ENCODE results near the gene RUFY4. TPM values are rescaled to one million over a fixed set of nuclear protein-coding genes. Genes with fewer than 3 reads are reported as not detected.
"Not testable (repeated sequence)": the region's sequence is repeated elsewhere in the genome, so short reads cannot be mapped to it uniquely, and the experiment has no call there.

The RUFY4 gene
- total RNA-seq, 2 experiments from 2014 or later: 1.6 to 1.7 TPM

GRCh38 chr2:218095853-218096252 lies 26.8 kb downstream of the RUFY4 start:
- ATAC-seq (no peak), DNase-seq (no peak)
- intact Hi-C loops (cut with DNase I, micrococcal nuclease): no loop called here
- ChIA-PET POLR2A (no interaction called here), CTCF (interaction anchor here (0.6 kb wide), 2 partner anchors 21 to 1571 kb away, joined by 3 to 4 read pairs; no protein-coding TSS in a partner anchor)
- Mint-ChIP-seq H3K27ac (no peak overlapping the region), H3K9me3 (ENCODE audit: low read depth) (no peaks in the 10 kb centered on the region), H3K27me3 (peaks cover 3% of the 10 kb centered on the region), H3K4me3 (no peak overlapping the region), H3K36me3 (ENCODE audit: low read depth) (no peaks in the 10 kb centered on the region), H3K4me1 (no peaks in the 10 kb centered on the region)

- Mint-ChIP-seq H3K4me3 (no peak overlapping the region), H3K27ac (no peak overlapping the region), H3K4me1 (no peaks in the 10 kb centered on the region), H3K36me3 (ENCODE audit: low read depth) (no peaks in the 10 kb centered on the region), H3K27me3 (peaks cover 3% of the 10 kb centered on the region), H3K9me3 (ENCODE audit: low read depth) (no peaks in the 10 kb centered on the region)
- CTCF ChIA-PET: interaction anchor here (0.6 to 0.8 kb wide), 2 partner anchors 15 to 91 kb away, joined by 3 to 4 read pairs; no protein-coding TSS in a partner anchor
- POLR2A ChIA-PET: no interaction called here
- intact Hi-C loops (cut with DNase I, micrococcal nuclease): no loop called here
- DNase-seq: no peak
- no peak for ATAC-seq
These were observed 28.9 kb downstream of the RUFY4 start for GRCh38 chr2:218097975-218098374.

GRCh38 chr2:218108834-218109233 lies 39.8 kb downstream of the RUFY4 start:
- ATAC-seq; H3K9me3 Mint-ChIP-seq (ENCODE audit: low read depth); H3K4me1 Mint-ChIP-seq; intact Hi-C loops (cut with DNase I, micrococcal nuclease); DNase-seq; H3K27ac Mint-ChIP-seq; H3K36me3 Mint-ChIP-seq (ENCODE audit: low read depth); CTCF ChIA-PET; H3K4me3 Mint-ChIP-seq; POLR2A ChIA-PET: not testable (repeated sequence)
- peaks cover 26% of the 10 kb centered on the region for H3K27me3 Mint-ChIP-seq

- H3K4me3 Mint-ChIP-seq; CTCF ChIA-PET; intact Hi-C loops (cut with DNase I, micrococcal nuclease); ATAC-seq; H3K27me3 Mint-ChIP-seq; H3K4me1 Mint-ChIP-seq; H3K27ac Mint-ChIP-seq; H3K36me3 Mint-ChIP-seq (ENCODE audit: low read depth); DNase-seq; POLR2A ChIA-PET: not testable (repeated sequence)
- H3K9me3 Mint-ChIP-seq (ENCODE audit: low read depth): peaks cover 22% of the 10 kb centered on the region
These were observed 52.7 kb downstream of the RUFY4 start for GRCh38 chr2:218121789-218122188.

DNA sequence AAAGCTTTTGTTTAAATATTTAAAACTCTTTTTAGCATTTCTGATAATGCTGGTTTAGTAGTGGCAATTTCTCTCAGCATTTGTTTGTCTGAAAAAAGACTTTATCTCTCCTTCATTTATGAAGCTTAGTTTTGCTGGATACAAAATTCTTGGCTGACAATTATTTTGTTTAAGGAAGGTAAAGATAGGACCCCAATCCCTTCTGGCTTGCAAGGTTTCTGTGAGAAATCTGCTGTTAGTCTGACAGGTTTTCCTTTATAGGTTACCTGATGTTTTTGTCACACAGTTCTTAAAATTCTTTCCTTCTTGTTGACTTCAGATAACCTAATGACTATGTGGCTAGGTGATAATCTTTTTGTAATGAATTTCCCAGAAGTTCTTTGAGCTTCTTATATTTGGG lies 53.2 kb downstream of the RUFY4 start:
- POLR2A ChIA-PET; ATAC-seq; H3K4me1 Mint-ChIP-seq; CTCF ChIA-PET; intact Hi-C loops (cut with DNase I, micrococcal nuclease); H3K4me3 Mint-ChIP-seq; H3K27me3 Mint-ChIP-seq; H3K36me3 Mint-ChIP-seq (ENCODE audit: low read depth); DNase-seq; H3K27ac Mint-ChIP-seq: not testable (repeated sequence)
- H3K9me3 Mint-ChIP-seq (ENCODE audit: low read depth): peaks cover 21% of the 10 kb centered on the region

GRCh38 chr2:218123986-218124385 lies 54.9 kb downstream of the RUFY4 start:
- Mint-ChIP-seq H3K27ac (no peak overlapping the region), H3K36me3 (ENCODE audit: low read depth) (peaks cover under 1% of the 10 kb centered on the region), H3K9me3 (ENCODE audit: low read depth) (peaks cover 15% of the 10 kb centered on the region), H3K4me1 (peaks cover 9% of the 10 kb centered on the region), H3K4me3 (no peak overlapping the region), H3K27me3 (peaks cover 6% of the 10 kb centered on the region)
- POLR2A ChIA-PET: no interaction called here
- DNase-seq (no peak), ATAC-seq (no peak)
- CTCF ChIA-PET: interaction anchor here (0.7 to 0.8 kb wide), 2 partner anchors 12 to 50 kb away, joined by 3 read pairs; no protein-coding TSS in a partner anchor
- intact Hi-C loops (cut with DNase I, micrococcal nuclease): no loop called here

GRCh38 chr2:218125095-218125494 lies 56.0 kb downstream of the RUFY4 start:
- Mint-ChIP-seq H3K4me3 (no peak overlapping the region), H3K36me3 (ENCODE audit: low read depth) (no peaks in the 10 kb centered on the region), H3K4me1 (peaks cover 9% of the 10 kb centered on the region), H3K27me3 (peaks cover 6% of the 10 kb centered on the region), H3K27ac (no peak overlapping the region), H3K9me3 (ENCODE audit: low read depth) (peaks cover 15% of the 10 kb centered on the region)
- ATAC-seq (no peak), DNase-seq (no peak)
- POLR2A ChIA-PET: no interaction called here
- intact Hi-C loops (cut with DNase I, micrococcal nuclease): no loop called here
- CTCF ChIA-PET: no interaction called here

DNA sequence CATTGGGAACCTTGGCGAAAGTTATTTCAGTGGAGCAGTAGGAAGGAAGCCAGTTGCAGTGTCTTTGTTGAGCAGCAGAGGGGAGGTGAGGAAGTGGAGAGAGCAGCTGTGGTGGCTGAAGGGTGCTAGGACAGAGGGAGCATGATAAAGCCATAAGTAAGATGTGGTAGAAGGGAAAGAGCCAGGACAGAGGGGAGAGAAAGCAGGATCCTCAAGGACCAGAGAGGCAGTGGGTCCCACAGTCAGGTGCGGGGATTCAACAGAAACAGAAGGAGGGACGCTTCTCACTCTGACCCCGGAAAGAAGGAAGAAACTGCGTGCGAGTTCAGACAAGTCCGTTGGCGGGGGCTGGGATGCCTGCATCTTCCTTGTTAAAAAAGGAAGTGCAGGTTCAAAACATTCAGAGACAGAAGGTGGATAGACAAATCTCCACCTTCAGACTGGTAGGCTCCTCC lies 56.6 kb downstream of the RUFY4 start, which contains the start of gene CXCR2:
Gene CXCR2, plus strand, starts transcription at position 403 of the 455 bp plus-strand sequence. CDS start 8,774 bp downstream, outside the sequence.
- ChIA-PET CTCF (no interaction called here), POLR2A (no interaction called here)
- ATAC-seq (no peak), DNase-seq (no peak)
- Mint-ChIP-seq H3K4me3 (no peak within 1 kb of the TSS), H3K27me3 (peaks cover 6% of the 10 kb centered on the region), H3K36me3 (ENCODE audit: low read depth) (no peaks in the 10 kb centered on the region), H3K27ac (no peak within 1 kb of the TSS), H3K9me3 (ENCODE audit: low read depth) (peaks cover 15% of the 10 kb centered on the region), H3K4me1 (peaks cover 9% of the 10 kb centered on the region)
- intact Hi-C loops (cut with DNase I, micrococcal nuclease): no loop called here

- Mint-ChIP-seq H3K4me1 (peaks cover 9% of the 10 kb centered on the region), H3K4me3 (no peak overlapping the region), H3K27ac (no peak overlapping the region), H3K9me3 (ENCODE audit: low read depth) (peaks cover under 1% of the 10 kb centered on the region), H3K36me3 (ENCODE audit: low read depth) (no peaks in the 10 kb centered on the region), H3K27me3 (peaks cover 6% of the 10 kb centered on the region)
- CTCF ChIA-PET: no interaction called here
- DNase-seq (no peak), ATAC-seq (no peak)
- intact Hi-C loops (cut with DNase I, micrococcal nuclease): no loop called here
- POLR2A ChIA-PET: no interaction called here
These were observed 58.9 kb downstream of the RUFY4 start for GRCh38 chr2:218127929-218128455.

GRCh38 chr2:218128781-218129457 lies 59.9 kb downstream of the RUFY4 start:
- POLR2A ChIA-PET: no interaction called here
- ATAC-seq (no peak), DNase-seq (no peak)
- intact Hi-C loops (cut with DNase I, micrococcal nuclease): no loop called here
- H3K36me3 Mint-ChIP-seq (ENCODE audit: low read depth): no peaks in the 10 kb centered on the region
- CTCF ChIA-PET: no interaction called here
- H3K4me3 Mint-ChIP-seq: no peak overlapping the region
- peaks cover 6% of the 10 kb centered on the region for H3K27me3 Mint-ChIP-seq
- peaks cover 9% of the 10 kb centered on the region for H3K4me1 Mint-ChIP-seq
- H3K27ac Mint-ChIP-seq: no peak overlapping the region
- no peaks in the 10 kb centered on the region for H3K9me3 Mint-ChIP-seq (ENCODE audit: low read depth)

GRCh38 chr2:218129458-218130135 lies 60.5 kb downstream of the RUFY4 start:
- intact Hi-C loops (cut with DNase I, micrococcal nuclease): no loop called here
- Mint-ChIP-seq H3K27ac (no peak overlapping the region), H3K9me3 (ENCODE audit: low read depth) (no peaks in the 10 kb centered on the region), H3K4me3 (no peak overlapping the region), H3K27me3 (peaks cover 6% of the 10 kb centered on the region), H3K4me1 (peaks cover 9% of the 10 kb centered on the region), H3K36me3 (ENCODE audit: low read depth) (no peaks in the 10 kb centered on the region)
- DNase-seq (no peak), ATAC-seq (no peak)
- ChIA-PET CTCF (no interaction called here), POLR2A (no interaction called here)

DNA sequence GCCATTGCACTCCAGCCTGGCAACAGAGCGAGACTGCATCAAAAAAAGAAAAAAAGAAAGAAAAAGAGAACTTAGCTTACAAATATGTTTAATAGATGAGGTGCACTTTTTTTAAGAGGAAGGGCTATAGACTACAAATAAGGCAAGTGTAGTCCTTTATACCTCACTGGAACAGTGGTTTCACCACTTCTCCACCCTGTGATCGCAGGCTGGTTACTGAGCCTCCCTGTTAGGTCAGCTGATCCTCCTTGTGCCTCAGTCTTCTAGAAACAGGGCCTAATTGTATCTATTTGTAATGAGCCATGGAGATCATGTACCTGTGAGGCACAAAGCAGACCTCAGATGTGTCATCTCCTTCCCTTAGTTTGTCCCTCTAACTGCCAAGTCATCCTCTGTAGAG lies 61.3 kb downstream of the RUFY4 start:
- ChIA-PET CTCF (interaction anchor here (0.6 kb wide), 1 partner anchor 11 kb away, joined by 3 read pairs; no protein-coding TSS in a partner anchor), POLR2A (no interaction called here)
- Mint-ChIP-seq H3K36me3 (ENCODE audit: low read depth) (no peaks in the 10 kb centered on the region), H3K4me3 (no peak overlapping the region), H3K27ac (no peak overlapping the region), H3K9me3 (ENCODE audit: low read depth) (no peaks in the 10 kb centered on the region), H3K27me3 (peaks cover 5% of the 10 kb centered on the region), H3K4me1 (peaks cover 8% of the 10 kb centered on the region)
- DNase-seq (no peak), ATAC-seq (no peak)
- intact Hi-C loops (cut with DNase I, micrococcal nuclease): no loop called here
